Measurements from ENCODE around the gene DENND10.
"Not testable (repeated sequence)": the region's sequence is repeated elsewhere in the genome, so short reads cannot be mapped to it uniquely, and the experiment has no call there.

The DENND10 gene

DNA sequence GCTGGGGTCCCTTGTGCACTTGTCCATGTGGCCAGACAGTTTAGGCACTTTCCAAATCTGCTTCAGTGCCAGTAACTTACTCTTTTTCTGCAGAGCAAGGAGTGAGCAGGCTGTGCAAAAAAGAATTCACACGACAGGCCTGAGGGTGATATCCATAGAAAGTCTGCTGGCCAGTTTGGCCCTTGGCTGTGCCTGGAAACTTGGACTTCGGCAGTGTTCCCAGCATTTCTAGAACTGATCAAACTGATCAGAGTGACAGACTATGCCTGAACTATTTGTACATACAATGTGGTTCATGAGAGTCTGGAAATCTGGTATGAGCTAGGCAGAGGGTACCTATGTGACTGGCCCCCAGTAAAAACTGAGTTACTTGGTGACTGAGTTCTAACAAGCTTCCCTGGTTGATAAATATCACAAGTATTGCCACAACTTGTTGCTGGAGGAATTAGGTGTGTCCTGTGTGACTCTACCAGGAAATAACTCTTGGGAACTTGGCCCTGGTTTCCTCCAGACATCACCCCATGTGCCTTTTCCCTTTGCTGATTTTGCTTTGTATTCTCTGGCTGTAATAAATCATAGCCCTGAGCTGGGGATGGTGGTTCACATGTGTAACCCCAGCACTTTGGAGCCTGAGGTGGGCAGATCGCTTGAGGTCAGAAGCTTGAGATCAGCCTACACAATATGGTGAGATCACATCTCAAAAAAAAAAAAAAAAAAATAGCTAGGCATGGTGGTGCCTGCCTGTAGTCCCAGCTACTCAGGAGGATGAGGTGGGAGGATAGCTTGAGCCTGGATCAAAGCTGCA lies 3.3 kb upstream of the DENND10 start:
- peak; percentile 56 for DNase-seq

GRCh38 chr10:119101366-119102098 lies 2.4 kb upstream of the DENND10 start:
- peak; percentile 57 for DNase-seq

GRCh38 chr10:119103241-119103902 lies 541 bp upstream of the DENND10 start:
- DNase-seq = no peak

DNA sequence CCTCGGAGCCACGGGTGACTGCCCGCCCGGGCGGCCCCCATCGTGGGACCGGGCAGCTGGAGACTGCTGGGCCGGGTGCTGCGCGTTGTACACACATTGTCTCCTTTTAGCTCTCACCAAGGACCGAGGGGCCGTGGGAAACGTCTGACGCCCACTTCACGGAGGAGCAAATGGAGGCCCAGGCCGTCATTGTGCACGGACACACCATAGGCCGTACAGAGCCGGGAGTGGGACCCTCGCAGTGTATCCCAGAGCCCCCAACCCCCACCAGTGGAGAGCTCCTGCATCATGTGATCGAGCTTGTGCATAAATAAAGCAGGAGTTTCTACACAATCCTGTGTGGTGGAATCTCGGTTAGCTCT lies 722 bp downstream of the DENND10 start:
- DNase-seq = peak; percentile 51

- DNase-seq = no peak
These were observed 1.2 kb downstream of the DENND10 start for GRCh38 chr10:119105155-119105554.

GRCh38 chr10:119105899-119106298 lies 2.0 kb downstream of the DENND10 start:
- not testable (repeated sequence) for DNase-seq

GRCh38 chr10:119107106-119107505 lies 3.2 kb downstream of the DENND10 start:
- peak; percentile 74 for DNase-seq

- peak; percentile 50 for DNase-seq
These were observed 3.9 kb downstream of the DENND10 start for GRCh38 chr10:119107771-119108170.

- DNase-seq = no peak
These were observed 8.1 kb downstream of the DENND10 start for GRCh38 chr10:119112056-119112455.

- DNase-seq = peak; percentile 90
These were observed 10.1 kb downstream of the DENND10 start for GRCh38 chr10:119113751-119114732.

GRCh38 chr10:119115926-119116325 lies 12.0 kb downstream of the DENND10 start:
- no peak for DNase-seq

GRCh38 chr10:119116326-119116951 lies 12.5 kb downstream of the DENND10 start:
- no peak for DNase-seq

- DNase-seq = no peak
These were observed 14.3 kb downstream of the DENND10 start for GRCh38 chr10:119118231-119118630.

GRCh38 chr10:119119400-119119799 lies 15.5 kb downstream of the DENND10 start:
- DNase-seq = no peak

DNA sequence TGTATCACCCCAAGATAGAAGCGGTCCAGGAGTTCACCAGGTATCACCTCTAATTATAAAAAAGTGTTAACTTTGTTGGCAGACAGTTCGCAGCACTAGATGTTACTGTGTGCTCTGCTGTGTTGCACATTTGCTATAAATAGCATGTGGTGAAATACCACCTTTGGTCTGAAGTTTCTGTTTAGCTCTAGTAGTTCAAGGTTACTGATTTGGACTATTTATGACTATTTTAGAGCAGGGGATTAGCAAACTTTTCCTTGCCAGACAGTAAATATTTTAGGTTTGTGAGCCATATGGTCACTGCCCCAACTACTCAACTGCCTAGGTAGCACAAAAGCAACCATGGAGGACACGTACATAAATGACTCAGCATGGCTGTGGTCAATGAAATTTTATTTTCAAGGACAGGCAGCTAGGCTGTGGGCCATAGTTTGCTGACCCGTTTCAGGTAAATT lies 16.5 kb downstream of the DENND10 start:
- DNase-seq = no peak

DNA sequence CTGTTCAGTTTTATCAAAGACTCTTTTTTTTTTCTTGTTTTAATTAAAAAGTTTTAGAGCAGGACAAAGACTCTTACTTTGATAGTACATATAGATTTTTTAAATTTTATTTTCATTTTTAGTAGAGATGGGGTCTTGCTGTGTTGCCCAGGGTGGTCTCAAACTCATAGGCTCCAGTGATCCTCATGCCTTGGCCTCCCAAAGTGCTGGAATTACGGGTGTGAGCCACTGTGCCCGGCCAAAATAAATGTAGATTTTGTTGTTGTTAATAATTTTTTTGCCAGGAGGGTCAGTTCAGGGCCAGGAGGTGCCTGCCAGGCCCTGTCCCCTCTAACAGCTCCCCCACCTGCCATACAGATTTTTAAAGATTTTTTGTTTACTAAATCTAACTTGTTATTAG lies 17.0 kb downstream of the DENND10 start:
- DNase-seq = no peak

DNA sequence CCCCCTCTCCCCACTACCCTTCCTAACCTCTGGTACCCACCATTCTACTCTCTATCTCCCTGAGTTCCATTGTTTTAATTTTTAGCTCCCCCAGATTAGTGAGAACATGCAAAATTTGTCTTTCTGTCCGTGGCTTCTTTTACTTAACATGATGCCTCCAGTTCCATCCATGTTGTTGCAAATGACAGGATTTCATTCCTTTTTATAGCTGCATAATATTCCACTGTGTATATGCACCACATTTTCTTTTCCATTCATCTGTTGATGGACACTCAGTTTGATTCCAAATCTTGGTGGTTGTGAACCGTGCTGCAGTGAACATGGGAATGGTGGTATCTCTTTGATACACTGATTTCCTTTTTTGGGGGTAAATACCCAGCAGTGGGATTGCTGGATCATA lies 22.0 kb downstream of the DENND10 start:
- no peak for DNase-seq

- no peak for DNase-seq
These were observed 25.8 kb downstream of the DENND10 start for GRCh38 chr10:119129721-119130120.

DNA sequence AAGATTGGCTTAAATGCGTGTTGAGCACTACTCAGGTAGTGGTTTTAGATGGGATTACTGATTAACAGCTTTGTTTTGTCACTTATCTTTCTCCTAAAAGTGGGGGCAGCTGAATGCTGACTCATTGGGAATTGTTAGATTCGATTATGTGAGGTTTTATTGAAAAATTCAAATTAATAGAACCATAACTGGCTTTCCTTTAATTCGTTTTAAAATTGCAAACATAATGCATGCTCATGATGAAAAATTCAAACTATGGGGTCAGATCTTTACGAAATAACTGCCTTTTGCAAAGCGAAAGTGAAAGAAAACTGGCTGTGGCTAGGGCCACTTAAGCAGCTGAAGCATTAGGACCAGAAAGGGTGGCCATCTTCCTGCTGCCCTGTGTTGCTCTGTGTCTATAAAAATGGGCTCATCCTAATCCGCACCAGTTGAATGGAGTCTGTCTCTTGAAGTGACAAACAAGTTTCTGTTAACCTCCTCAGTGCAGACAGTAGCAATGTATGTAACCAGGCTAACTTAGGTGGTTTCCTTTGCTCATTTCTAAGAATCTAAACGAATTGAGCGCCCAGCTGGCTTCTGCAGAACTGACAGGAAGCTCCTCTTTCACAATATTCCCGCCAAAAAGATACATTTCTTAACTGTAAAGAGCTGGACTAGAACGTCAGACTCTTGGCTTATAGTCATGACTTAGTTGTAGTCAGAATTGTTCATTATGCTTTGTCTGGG lies 27.8 kb downstream of the DENND10 start:
- DNase-seq = peak; percentile 94

GRCh38 chr10:119132521-119133345 lies 28.8 kb downstream of the DENND10 start:
- DNase-seq = no peak

Data from hematopoietic multipotent progenitor cell treated with erythropoietin and hydrocortisone succinate and interleukin-3 and kit ligand, for 4 days (in vitro differentiated cells).